Cardiac septum (tissue), 1 donor: ENCODE measurements around the gene KIF21A. TPM values are rescaled to one million over a fixed set of nuclear protein-coding genes. Genes with fewer than 3 reads are reported as not detected.

Experiments used
- DNase-seq: peaks from one replicate; pipeline ENCODE4 v3.0.0-alpha.2; 2020; ENCODE audit warnings: low spot score
- intact Hi-C: fragments of 100-400 bp; cut with DNase I; formaldehyde crosslinking; loops from one replicate; pipeline ENCODE4 v1.14.0; 2022
- total RNA-seq: library from RNA; stranded (reverse); fragmentation: NEBNext Ultra II Directional; extraction: Animal tissue kit (Norgen Biotek cat#: 25700); gene quantifications from one replicate; pipeline ENCODE4 v1.2.1, GENCODE V29; 2021
- donor health status: DM: no; HTN: no; CAD: no.

KIF21A gene
- total RNA-seq, 1 donor from 2014 or later = 52.7 TPM

GRCh38 chr12:39355841-39356240, 87.1 kb downstream of the KIF21A start:
- intact Hi-C loops = no loop called here

GRCh38 chr12:39354955-39355354, 88.0 kb downstream of the KIF21A start:
- DNase-seq = no peak
- intact Hi-C loops = no loop called here

More at GRCh38 chr12:39355841-39356240, 87.1 kb downstream of the KIF21A start:
- DNase-seq = no peak

- no peak for DNase-seq
- intact Hi-C loops = no loop called here
These were observed 90.4 kb downstream of the KIF21A start for GRCh38 chr12:39352471-39353017.

DNA sequence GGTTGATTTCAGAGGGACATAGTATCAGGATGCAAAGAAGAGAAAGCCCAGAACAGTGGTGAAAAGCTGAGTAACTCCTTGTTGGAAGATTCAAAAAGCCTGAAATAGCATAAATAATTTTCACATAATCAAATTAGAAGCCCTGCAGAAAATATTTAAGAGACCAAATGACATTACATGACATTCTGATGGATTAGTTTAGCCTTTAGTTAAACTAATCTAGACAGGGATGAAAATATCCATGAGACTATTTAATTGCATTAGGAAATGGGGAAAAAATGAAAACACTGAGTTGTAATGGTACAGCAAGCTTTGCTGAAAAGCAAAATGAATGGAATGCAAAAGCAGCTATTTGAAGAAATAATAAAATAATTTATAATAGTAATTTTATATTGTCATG, 91.8 kb downstream of the KIF21A start:
- intact Hi-C loops = no loop called here
- DNase-seq = no peak

GRCh38 chr12:39348941-39349626, 93.8 kb downstream of the KIF21A start:
- no peak for DNase-seq
- intact Hi-C loops = no loop called here

GRCh38 chr12:39348523-39348922, 94.4 kb downstream of the KIF21A start:
- no peak for DNase-seq
- intact Hi-C loops = no loop called here

DNA sequence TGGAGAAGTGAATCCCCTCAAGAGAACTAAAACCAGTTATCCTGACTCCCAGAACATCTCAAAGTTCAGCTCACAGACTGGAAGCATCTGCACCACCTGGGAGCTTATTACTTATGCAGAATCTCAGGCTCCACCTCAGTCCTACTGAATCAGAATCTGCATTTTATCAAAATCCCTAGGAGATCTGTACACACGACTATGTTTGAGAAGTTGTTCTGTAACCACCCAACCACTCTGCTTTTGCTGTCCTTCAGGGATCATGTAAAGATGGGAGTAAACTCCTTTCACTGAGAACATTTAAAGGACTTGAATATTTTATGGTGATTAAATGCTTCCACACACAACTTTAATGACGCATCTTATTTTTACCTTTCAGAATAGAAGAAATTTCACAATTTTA, 98.0 kb downstream of the KIF21A start:
- no peak for DNase-seq
- intact Hi-C loops = no loop called here

GRCh38 chr12:39343665-39344064, 99.3 kb downstream of the KIF21A start:
- intact Hi-C loops = no loop called here
- no peak for DNase-seq

- intact Hi-C loops = no loop called here
- no peak for DNase-seq
These were observed 101.2 kb downstream of the KIF21A start for GRCh38 chr12:39341761-39342160.

DNA sequence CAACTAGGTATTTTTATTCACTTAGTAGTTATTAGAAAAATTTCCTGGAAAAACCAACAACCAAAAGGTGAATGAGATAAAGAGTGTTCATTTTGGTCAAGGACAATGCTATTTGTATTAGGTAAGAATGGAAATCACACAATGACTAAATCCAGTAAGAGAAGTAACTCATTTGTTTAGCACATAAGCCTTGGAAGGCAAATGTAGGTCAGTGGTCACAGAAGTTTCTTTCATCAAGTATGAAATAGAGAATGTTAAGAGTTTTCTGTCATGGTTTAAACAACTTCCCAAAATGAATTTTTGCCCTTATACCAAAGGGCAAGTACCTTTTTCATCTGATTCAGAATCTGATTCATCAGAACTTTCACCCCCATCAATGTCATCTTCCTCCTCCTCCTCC, 101.7 kb downstream of the KIF21A start:
- intact Hi-C loops = no loop called here
- DNase-seq = no peak

- intact Hi-C loops = no loop called here
- DNase-seq = no peak
These were observed 110.2 kb downstream of the KIF21A start for GRCh38 chr12:39332661-39333175.

GRCh38 chr12:39331539-39332261, 111.2 kb downstream of the KIF21A start:
- no peak for DNase-seq
- intact Hi-C loops = no loop called here

GRCh38 chr12:39329876-39330275, 113.0 kb downstream of the KIF21A start:
- no peak for DNase-seq
- intact Hi-C loops = no loop called here

GRCh38 chr12:39329018-39329417, 113.9 kb downstream of the KIF21A start:
- intact Hi-C loops = no loop called here
- no peak for DNase-seq

- no peak for DNase-seq
- intact Hi-C loops = no loop called here
These were observed 115.0 kb downstream of the KIF21A start for GRCh38 chr12:39327965-39328364.

DNA sequence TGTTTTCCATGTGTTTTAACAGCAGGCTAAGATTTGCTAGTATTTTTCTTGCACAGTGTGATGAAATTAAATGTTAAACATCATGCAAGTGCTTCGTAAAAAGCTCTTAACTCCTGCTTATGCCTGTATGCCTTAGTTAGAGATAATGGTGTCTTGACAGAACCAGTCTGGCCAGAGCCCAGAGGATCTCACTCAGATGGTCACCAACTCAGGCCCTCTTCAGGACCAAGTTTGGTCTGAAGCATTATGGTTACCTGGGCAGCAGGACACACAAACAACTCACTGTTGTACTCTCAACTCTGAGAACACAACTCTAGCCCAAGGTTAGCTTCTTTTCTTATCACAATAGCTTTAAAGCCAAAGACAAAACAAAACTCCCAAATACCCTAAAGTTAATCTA, 115.4 kb downstream of the KIF21A start:
- intact Hi-C loops = no loop called here
- no peak for DNase-seq

- intact Hi-C loops = no loop called here
- DNase-seq = no peak
These were observed 123.7 kb downstream of the KIF21A start for GRCh38 chr12:39319180-39319579.

GRCh38 chr12:39314547-39314946, 128.4 kb downstream of the KIF21A start:
- no peak for DNase-seq
- intact Hi-C loops = no loop called here

DNA sequence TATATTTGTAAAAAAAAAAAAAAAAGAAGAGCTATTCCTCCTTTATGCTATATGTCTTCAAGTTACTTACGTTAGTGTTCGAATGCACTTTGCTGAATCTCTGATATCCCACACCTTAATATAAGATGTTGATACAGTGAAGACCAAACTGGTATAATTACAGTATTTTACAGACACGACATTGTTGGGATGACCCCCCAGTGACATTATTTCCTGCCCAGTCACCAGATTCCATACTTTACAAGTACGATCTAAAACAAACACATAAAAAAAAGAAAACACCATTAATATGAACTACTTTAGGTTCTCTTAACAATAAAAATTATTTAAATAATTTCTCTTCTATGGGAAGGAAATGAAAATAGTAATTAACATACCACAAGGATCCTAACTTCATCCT, 133.4 kb downstream of the KIF21A start:
- intact Hi-C loops = no loop called here
- DNase-seq = no peak

DNA sequence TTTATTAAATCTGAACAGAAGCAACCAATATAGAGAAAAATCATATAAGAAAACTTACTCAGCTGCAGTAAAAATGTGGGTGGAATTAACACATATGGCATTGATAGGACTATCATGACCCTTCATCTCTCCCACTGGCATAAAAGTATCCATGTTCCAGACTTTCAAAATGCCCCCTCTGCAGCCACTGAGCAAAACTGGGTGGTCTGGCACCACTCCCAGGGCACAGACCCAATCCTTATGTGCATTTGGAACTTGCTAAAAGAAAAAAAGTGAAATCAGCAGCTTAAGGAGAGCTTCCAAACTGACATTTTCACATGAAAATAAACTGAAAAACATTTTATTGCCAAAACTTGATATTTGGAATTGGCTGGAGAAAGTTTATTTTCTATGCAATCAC, 141.5 kb downstream of the KIF21A start:
- DNase-seq = no peak
- intact Hi-C loops = no loop called here

DNA sequence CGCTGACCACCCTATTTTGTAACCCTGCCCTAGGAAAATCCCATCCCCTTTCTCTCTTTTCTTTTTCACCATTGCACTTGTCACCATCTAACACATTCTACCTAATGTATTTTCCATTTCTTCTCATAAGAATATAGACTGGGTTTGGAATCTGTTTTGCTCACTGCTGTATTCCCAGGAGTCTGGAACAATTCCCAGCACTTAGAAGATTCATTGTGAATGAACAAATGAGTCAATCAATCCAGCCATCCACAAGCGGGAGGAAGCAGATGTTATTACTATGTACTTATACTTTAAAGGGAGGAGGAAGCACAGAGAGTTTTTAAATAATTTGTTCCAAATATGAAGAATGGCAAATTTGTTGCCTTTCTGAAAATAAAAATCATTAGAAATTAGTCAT, 142.1 kb downstream of the KIF21A start:
- intact Hi-C loops = no loop called here
- DNase-seq = no peak
